HEK293T (cell line): ENCODE data around the gene CERS2.

ENCODE experiments used
- CTCF ChIA-PET: fragments of 350-600 bp; formaldehyde crosslinking; extraction: SDS; loops from one replicate; lab custom pipeline; 2021; ENCODE audit warnings: antibody characterized with exemption, inconsistent platforms; lab: Yijun Ruan, JAX
- POLR2A ChIA-PET: fragments of 350-600 bp; formaldehyde crosslinking; extraction: SDS; loops from one replicate; lab custom pipeline; 2020; ENCODE audit warnings: antibody characterized with exemption, inconsistent platforms; lab: Yijun Ruan, JAX
- DNase-seq: peaks from one replicate; pipeline ENCODE4 v3.0.0; 2012; ENCODE audit warnings: mixed read lengths; ENCODE audit errors: extremely low spot score
- ARNT ChIP-seq: fragments of 450-650 bp; IDR thresholded peaks from 2 replicates; pipeline ENCODE4 v1.6.1; 2017; ENCODE audit warnings: mild to moderate bottlenecking
- BHLHE40 ChIP-seq: fragments of 450-650 bp; IDR thresholded peaks from 2 replicates; pipeline ENCODE4 v1.6.1; 2016; ENCODE audit warnings: mild to moderate bottlenecking, moderate library complexity, borderline replicate concordance
- CTBP1 ChIP-seq: fragments of 450-650 bp; IDR thresholded peaks from 2 replicates; pipeline ENCODE4 v1.6.1; 2016; ENCODE audit warnings: borderline replicate concordance
- ELF4 ChIP-seq: fragments of 450-650 bp; IDR thresholded peaks from 2 replicates; pipeline ENCODE4 v1.6.1; 2017; ENCODE audit warnings: antibody characterized with exemption
- FOXA1 ChIP-seq: fragments of 450-650 bp; IDR thresholded peaks from 2 replicates; pipeline ENCODE4 v1.6.1; 2016; ENCODE audit warnings: mild to moderate bottlenecking
- FOXK2 ChIP-seq: fragments of 450-650 bp; IDR thresholded peaks from 2 replicates; pipeline ENCODE4 v1.6.1; 2016; ENCODE audit warnings: mild to moderate bottlenecking
- FOXM1 ChIP-seq: fragments of 450-650 bp; IDR thresholded peaks from 2 replicates; pipeline ENCODE4 v1.6.1; 2017; ENCODE audit warnings: mild to moderate bottlenecking, borderline replicate concordance
- HDGF ChIP-seq: fragments of 450-650 bp; IDR thresholded peaks from 2 replicates; pipeline ENCODE4 v1.6.1; 2017; ENCODE audit warnings: antibody characterized with exemption, borderline replicate concordance
- L3MBTL2 ChIP-seq: fragments of 450-650 bp; conservative IDR thresholded peaks from 2 replicates; pipeline ENCODE4 v1.6.1; 2016; ENCODE audit warnings: mild to moderate bottlenecking
- LEF1 ChIP-seq: fragments of 450-650 bp; IDR thresholded peaks from 2 replicates; pipeline ENCODE4 v1.6.1; 2017; ENCODE audit warnings: mild to moderate bottlenecking, borderline replicate concordance
- NFRKB ChIP-seq: fragments of 450-650 bp; IDR thresholded peaks from 2 replicates; pipeline ENCODE4 v1.6.1; 2016; ENCODE audit warnings: mild to moderate bottlenecking, moderate library complexity
- PKNOX1 ChIP-seq: fragments of 450-650 bp; IDR thresholded peaks from 2 replicates; pipeline ENCODE4 v1.6.1; 2016
- SP1 ChIP-seq: fragments of 450-650 bp; IDR thresholded peaks from 2 replicates; pipeline ENCODE4 v1.6.1; 2017
- SUZ12 ChIP-seq: fragments of 450-650 bp; IDR thresholded peaks from 2 replicates; pipeline ENCODE4 v1.6.1; 2016; ENCODE audit warnings: mild to moderate bottlenecking
- TARDBP ChIP-seq: fragments of 450-650 bp; IDR thresholded peaks from 2 replicates; pipeline ENCODE4 v1.6.1; 2016
- ZNF384 ChIP-seq: fragments of 450-650 bp; IDR thresholded peaks from 2 replicates; pipeline ENCODE4 v1.6.1; 2016

Gene CERS2

GRCh38 chr1:150965605-150966004 is 9.0 kb downstream of the CERS2 start:
- ChIA-PET CTCF (no interaction called here), POLR2A (interaction anchor here (0.6 to 1.1 kb wide), 3 partner anchors 8 to 100 kb away, joined by 3 read pairs; partner anchors contain the start of gene CERS2)
- DNase-seq = no peak
- no peak for TF ChIP-seq BHLHE40
- no peak for TF ChIP-seq CTBP1
- no peak for TF ChIP-seq FOXK2
- TF ChIP-seq HDGF = no peak
- no peak for TF ChIP-seq L3MBTL2
- TF ChIP-seq TARDBP = no peak
- TF ChIP-seq ARNT = no peak
- no peak for TF ChIP-seq NFRKB
- no peak for TF ChIP-seq LEF1
- no peak for TF ChIP-seq ZNF384
- TF ChIP-seq ELF4 = no peak
- TF ChIP-seq FOXA1 = no peak
- TF ChIP-seq SP1 = no peak
- TF ChIP-seq FOXM1 = no peak

- no peak for DNase-seq
- TF ChIP-seq LEF1 (no peak), SP1 (no peak), PKNOX1 (no peak), ZNF384 (no peak), ELF4 (no peak), TARDBP (no peak), CTBP1 (no peak), FOXM1 (no peak), ARNT (no peak), FOXA1 (no peak), L3MBTL2 (no peak), NFRKB (no peak), BHLHE40 (no peak), FOXK2 (no peak), HDGF (no peak), SUZ12 (no peak)
- ChIA-PET POLR2A (interaction anchor here (0.8 kb wide), 1 partner anchor 10 kb away, joined by 3 read pairs; no protein-coding TSS in a partner anchor), CTCF (no interaction called here)
Measured at GRCh38 chr1:150964164-150964489, 10.5 kb downstream of the CERS2 start.

GRCh38 chr1:150963321-150964163 is 11.1 kb downstream of the CERS2 start:
- no peak for DNase-seq
- TF ChIP-seq BHLHE40 (no peak), ARNT (no peak), ZNF384 (no peak), PKNOX1 (no peak), ELF4 (no peak), TARDBP (no peak), SUZ12 (no peak), HDGF (no peak), LEF1 (no peak), L3MBTL2 (no peak), CTBP1 (no peak), FOXM1 (no peak), NFRKB (no peak), SP1 (no peak), FOXA1 (no peak), FOXK2 (no peak)
- ChIA-PET CTCF (no interaction called here), POLR2A (interaction anchor here (0.6 to 1.1 kb wide), 3 partner anchors 10 to 276 kb away, joined by 3 to 6 read pairs (median 3); partner anchors contain the start of gene CERS2)

- TF ChIP-seq FOXM1 (no peak), NFRKB (no peak), ARNT (no peak), FOXA1 (no peak), TARDBP (no peak), LEF1 (no peak), ZNF384 (no peak), HDGF (no peak), SUZ12 (no peak), PKNOX1 (no peak), ELF4 (no peak), SP1 (no peak), CTBP1 (no peak), BHLHE40 (no peak), FOXK2 (no peak), L3MBTL2 (no peak)
- CTCF ChIA-PET = no interaction called here
- POLR2A ChIA-PET = no interaction called here
- no peak for DNase-seq
Measured at GRCh38 chr1:150961756-150962155, 12.9 kb downstream of the CERS2 start.

GRCh38 chr1:150960646-150961045 is 14.0 kb downstream of the CERS2 start:
- POLR2A ChIA-PET = interaction anchor here (0.8 to 1.0 kb wide), 2 partner anchors 10 to 13 kb away, joined by 3 to 4 read pairs; no protein-coding TSS in a partner anchor
- DNase-seq = no peak
- CTCF ChIA-PET = no interaction called here
- TF ChIP-seq FOXA1 (no peak), ELF4 (no peak)
